ENCODE results near the gene N4BP2.

DNA sequence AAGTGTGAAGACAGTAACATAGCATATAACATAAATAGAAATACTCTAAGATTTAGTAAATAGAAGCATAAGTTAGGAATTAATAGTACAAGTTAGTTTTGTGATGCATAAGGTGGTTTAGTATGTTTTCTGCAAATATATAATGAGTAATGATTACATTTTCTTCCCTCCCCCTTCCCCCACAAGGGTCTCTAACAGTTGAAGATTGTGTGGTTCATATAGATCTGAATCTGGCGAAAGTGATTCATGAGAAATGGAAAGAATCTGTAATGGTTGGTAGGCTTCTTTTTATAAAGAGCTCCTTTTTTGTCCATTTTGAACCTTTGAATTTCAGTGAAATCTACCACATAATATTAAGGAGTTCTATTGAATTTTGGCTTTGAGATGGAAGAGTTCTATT, 66.3 kb downstream of the N4BP2 start:
- TF ChIP-seq LEF1 (IDR thresholded peaks at IDR 0.05; ENCODE audit: borderline replicate concordance), result no peak
- TF ChIP-seq HDGF (IDR thresholded peaks at IDR 0.05; ENCODE audit: borderline replicate concordance), result no peak
- no peak for TF ChIP-seq SUZ12 (IDR thresholded peaks at IDR 0.05)
- no peak for TF ChIP-seq SP1 (IDR thresholded peaks at IDR 0.05)
- TF ChIP-seq FOXM1 (IDR thresholded peaks at IDR 0.05; ENCODE audit: borderline replicate concordance), result no peak
- no peak for TF ChIP-seq ELF4 (IDR thresholded peaks at IDR 0.05)
- TF ChIP-seq CTBP1 (IDR thresholded peaks at IDR 0.05; ENCODE audit: borderline replicate concordance), result no peak
